Osteoblast (primary cell): ENCODE measurements around the gene POPDC2. TPM values are rescaled to one million over a fixed set of nuclear protein-coding genes. Genes with fewer than 3 reads are reported as not detected.

ENCODE experiments used
- DNase-seq: peaks from one replicate; pipeline ENCODE4 v3.0.0; 2011; ENCODE audit warnings: low spot score, mixed read lengths; ENCODE audit not compliant: insufficient read length; ENCODE audit errors: missing footprints
- H2AFZ ChIP-seq: 2 replicates; pipeline ENCODE4 v1.6.0; 2011; ENCODE audit warnings: mild to moderate bottlenecking, low read length
- H3K27ac ChIP-seq: 2 replicates; pipeline ENCODE4 v1.5.1; 2011; ENCODE audit warnings: mild to moderate bottlenecking, low read depth, low read length, moderate library complexity
- H3K27me3 ChIP-seq: 2 replicates; pipeline ENCODE4 v1.6.0; 2012; ENCODE audit warnings: mild to moderate bottlenecking, control low read depth, inconsistent platforms, low read length, moderate library complexity; ENCODE audit not compliant: insufficient read depth
- H3K36me3 ChIP-seq: 2 replicates; pipeline ENCODE4 v1.5.1; 2011; ENCODE audit warnings: mild to moderate bottlenecking, low read length, control low read depth, moderate library complexity; ENCODE audit not compliant: insufficient read depth
- H3K4me1 ChIP-seq: 2 replicates; pipeline ENCODE4 v1.5.1; 2011; ENCODE audit warnings: mild to moderate bottlenecking, low read length, control low read depth, moderate library complexity; ENCODE audit not compliant: insufficient read depth
- H3K4me2 ChIP-seq: 2 replicates; pipeline ENCODE4 v1.6.0; 2011; ENCODE audit warnings: mild to moderate bottlenecking, low read length; ENCODE audit not compliant: insufficient read depth
- H3K4me3 ChIP-seq: fragments of 200-600 bp; sonication (generic); 3 replicates; pipeline ENCODE4 v1.5.1; 2012; ENCODE audit warnings: mild to moderate bottlenecking, low read length, inconsistent platforms; ENCODE audit not compliant: insufficient read depth
- H3K79me2 ChIP-seq: 2 replicates; pipeline ENCODE4 v1.6.0; 2012; ENCODE audit warnings: mild to moderate bottlenecking, low read length, control low read depth, inconsistent platforms; ENCODE audit not compliant: insufficient read depth
- H3K9me3 ChIP-seq: 2 replicates; pipeline ENCODE4 v1.5.1; 2011; ENCODE audit warnings: low read depth, low read length, control low read depth
- H4K20me1 ChIP-seq: 2 replicates; pipeline ENCODE4 v1.6.0; 2012; ENCODE audit warnings: mild to moderate bottlenecking, low read length, control low read depth; ENCODE audit not compliant: insufficient read depth
- CTCF ChIP-seq: IDR thresholded peaks from 2 replicates; pipeline ENCODE4 v1.5.1; 2011; ENCODE audit warnings: mild to moderate bottlenecking, low read depth, low read length, moderate library complexity; ENCODE audit errors: extremely low read depth
- total RNA-seq: library from RNA; depleted of rRNA; stranded (reverse); fragments of >200 nt; gene quantifications from 2 replicates; pipeline ENCODE4 v1.2.3, GENCODE V29; 2012

POPDC2 gene
- total RNA-seq, 1 donor, result 1.1 TPM

DNA sequence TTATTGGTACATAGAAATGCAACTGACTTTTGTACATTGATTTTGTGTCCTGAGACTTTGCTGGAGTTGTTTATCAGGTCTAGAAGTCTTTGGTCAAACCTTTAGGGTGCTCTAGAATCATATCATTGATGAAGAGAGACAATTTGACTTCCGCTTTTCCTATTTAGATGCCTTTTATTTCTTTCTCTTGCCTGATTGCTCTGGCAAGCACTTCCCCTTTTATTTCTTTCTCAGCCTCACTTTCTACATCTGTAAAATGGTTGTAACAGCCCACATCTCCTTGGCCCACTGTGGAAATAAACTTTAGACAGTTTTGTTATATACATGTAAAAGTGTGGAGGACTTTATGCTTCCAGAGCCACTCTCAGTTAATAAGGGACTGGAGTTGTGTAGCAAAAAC lies 48.7 kb downstream of the POPDC2 start:
- H3K79me2 ChIP-seq, result no peaks in the 10 kb centered on the region
- H3K9me3 ChIP-seq, result no peaks in the 10 kb centered on the region
- no peak for DNase-seq
- H3K27ac ChIP-seq, result no peak overlapping the region
- peaks cover 5% of the 10 kb centered on the region for H3K27me3 ChIP-seq
- H3K36me3 ChIP-seq, result no peaks in the 10 kb centered on the region
- no peak overlapping the region for H2AFZ ChIP-seq
- no peaks in the 10 kb centered on the region for H3K4me1 ChIP-seq
- H3K4me2 ChIP-seq, result no peak overlapping the region
- H4K20me1 ChIP-seq, result no peaks in the 10 kb centered on the region
- TF ChIP-seq CTCF, result no peak
- H3K4me3 ChIP-seq, result no peak overlapping the region

DNA sequence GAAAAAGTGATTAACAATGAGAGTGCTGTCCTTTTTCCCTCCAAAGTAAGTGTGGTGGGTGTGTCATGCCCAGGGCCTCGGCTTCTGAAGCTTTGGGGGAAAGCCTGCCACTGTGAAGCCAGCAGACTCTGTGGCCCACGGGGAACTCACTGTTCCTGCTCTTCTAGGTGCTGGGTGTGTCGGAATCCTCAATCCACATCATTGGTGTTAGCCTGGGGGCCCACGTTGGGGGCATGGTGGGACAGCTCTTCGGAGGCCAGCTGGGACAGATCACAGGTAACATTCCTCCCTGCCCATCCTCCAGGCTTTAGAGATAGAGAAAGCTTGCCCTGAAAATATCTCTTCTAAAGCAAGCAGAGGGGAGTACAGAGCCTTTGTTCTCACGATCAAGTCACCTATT lies 51.1 kb downstream of the POPDC2 start:
- Histone ChIP-seq H3K36me3 (no peaks in the 10 kb centered on the region), H2AFZ (no peak overlapping the region)
- TF ChIP-seq CTCF, result no peak

DNA sequence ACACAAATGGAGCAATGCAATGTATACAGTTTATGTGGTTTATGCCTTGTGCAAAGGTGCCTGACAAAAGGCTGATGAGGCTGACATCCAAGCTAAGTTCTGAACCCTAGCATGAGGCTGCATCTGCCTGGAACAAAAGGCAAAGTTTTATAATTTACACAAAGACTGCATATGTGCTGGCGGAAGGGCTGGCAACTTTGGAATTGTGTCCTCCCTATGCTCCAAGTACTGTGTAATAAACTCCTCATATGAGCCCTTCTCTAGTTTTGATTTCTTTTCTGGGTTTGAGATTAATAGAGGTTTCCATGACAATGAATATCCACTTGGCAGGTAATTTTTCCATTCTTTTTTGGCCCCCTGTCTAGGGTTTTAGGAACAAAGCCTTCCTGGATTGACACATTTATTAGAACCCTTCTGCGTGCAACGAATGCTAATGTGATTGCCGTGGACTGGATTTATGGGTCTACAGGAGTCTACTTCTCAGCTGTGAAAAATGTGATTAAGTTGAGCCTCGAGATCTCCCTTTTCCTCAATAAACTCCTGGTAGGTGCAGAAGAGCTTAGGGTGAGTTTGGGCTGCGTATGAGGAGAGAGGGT lies 51.9 kb downstream of the POPDC2 start:
- Histone ChIP-seq H3K9me3 (no peaks in the 10 kb centered on the region), H3K27me3 (peaks cover 5% of the 10 kb centered on the region), H3K4me1 (peaks cover 5% of the 10 kb centered on the region), H4K20me1 (no peaks in the 10 kb centered on the region), H3K27ac (no peak overlapping the region), H3K36me3 (no peaks in the 10 kb centered on the region), H3K79me2 (no peaks in the 10 kb centered on the region), H3K4me3 (no peak overlapping the region), H3K4me2 (no peak overlapping the region), H2AFZ (no peak overlapping the region)
- no peak for DNase-seq
- TF ChIP-seq CTCF, result no peak

More for the DNA sequence above, 51.1 kb downstream of the POPDC2 start:
- Histone ChIP-seq H3K27me3 (peaks cover 5% of the 10 kb centered on the region), H3K27ac (no peak overlapping the region), H3K4me1 (peaks cover 5% of the 10 kb centered on the region), H4K20me1 (no peaks in the 10 kb centered on the region), H3K4me2 (no peak overlapping the region), H3K79me2 (no peaks in the 10 kb centered on the region), H3K4me3 (no peak overlapping the region), H3K9me3 (no peaks in the 10 kb centered on the region)
- DNase-seq, result peak; percentile 46

GRCh38 chr3:119604878-119605277 lies 55.5 kb downstream of the POPDC2 start:
- no peaks in the 10 kb centered on the region for H3K9me3 ChIP-seq
- H2AFZ ChIP-seq, result peak overlapping the region; percentile 33
- no peaks in the 10 kb centered on the region for H4K20me1 ChIP-seq
- TF ChIP-seq CTCF, result no peak
- peaks cover 5% of the 10 kb centered on the region for H3K4me1 ChIP-seq
- DNase-seq, result peak; percentile 83
- no peaks in the 10 kb centered on the region for H3K79me2 ChIP-seq
- H3K27me3 ChIP-seq, result peaks cover 5% of the 10 kb centered on the region
- H3K36me3 ChIP-seq, result no peaks in the 10 kb centered on the region
- no peak overlapping the region for H3K4me3 ChIP-seq
- H3K4me2 ChIP-seq, result no peak overlapping the region
- no peak overlapping the region for H3K27ac ChIP-seq
